Keratinocyte (primary cell): ENCODE measurements around the gene TMEM97.
"Not testable (repeated sequence)": the region's sequence is repeated elsewhere in the genome, so short reads cannot be mapped to it uniquely, and the experiment has no call there.

Experiments used
- EZH2 ChIP-seq: IDR thresholded peaks from one replicate; pipeline ENCODE4 v1.6.1; 2012; ENCODE audit warnings: inconsistent platforms, mild to moderate bottlenecking, low read length, moderate library complexity
- TF ChIP-seq, protein P1 (sequence below), 3 experiments: IDR thresholded peaks in 1 of 3; conservative IDR thresholded peaks in 1 of 3; optimal IDR thresholded peaks in 1 of 3; 2 replicates in 2 of 3; 3 replicates in 1 of 3; pipeline versions ENCODE3 to v1.5.1; 2011; ENCODE audit warnings: low read length in 3 of 3, mild to moderate bottlenecking in 3 of 3, moderate library complexity in 2 of 3, control low read depth in 1 of 3, inconsistent platforms in 1 of 3; ENCODE audit not compliant: insufficient read depth in 2 of 3; ENCODE audit errors: extremely low read depth in 1 of 3

DNA sequence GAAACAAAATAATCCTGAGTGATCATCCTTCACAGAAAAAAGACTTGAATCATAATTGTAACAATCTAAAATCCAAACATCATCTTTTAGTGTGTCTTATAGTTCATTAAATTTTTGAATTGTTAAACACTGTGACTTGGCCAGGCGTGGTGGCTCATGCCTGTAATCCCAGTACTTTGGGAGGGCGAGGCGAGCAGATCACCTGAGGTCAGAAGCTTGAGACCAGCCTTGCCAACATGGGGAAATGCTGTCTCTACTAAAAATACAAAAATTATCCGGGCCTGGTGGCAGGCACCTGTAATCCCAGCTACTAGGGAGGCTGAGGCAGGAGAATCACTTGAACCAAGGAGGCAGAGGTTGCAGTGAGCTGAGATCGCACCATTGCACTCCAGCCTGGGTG is 45.7 kb upstream of the TMEM97 start:
- TF ChIP-seq, protein P1, sequence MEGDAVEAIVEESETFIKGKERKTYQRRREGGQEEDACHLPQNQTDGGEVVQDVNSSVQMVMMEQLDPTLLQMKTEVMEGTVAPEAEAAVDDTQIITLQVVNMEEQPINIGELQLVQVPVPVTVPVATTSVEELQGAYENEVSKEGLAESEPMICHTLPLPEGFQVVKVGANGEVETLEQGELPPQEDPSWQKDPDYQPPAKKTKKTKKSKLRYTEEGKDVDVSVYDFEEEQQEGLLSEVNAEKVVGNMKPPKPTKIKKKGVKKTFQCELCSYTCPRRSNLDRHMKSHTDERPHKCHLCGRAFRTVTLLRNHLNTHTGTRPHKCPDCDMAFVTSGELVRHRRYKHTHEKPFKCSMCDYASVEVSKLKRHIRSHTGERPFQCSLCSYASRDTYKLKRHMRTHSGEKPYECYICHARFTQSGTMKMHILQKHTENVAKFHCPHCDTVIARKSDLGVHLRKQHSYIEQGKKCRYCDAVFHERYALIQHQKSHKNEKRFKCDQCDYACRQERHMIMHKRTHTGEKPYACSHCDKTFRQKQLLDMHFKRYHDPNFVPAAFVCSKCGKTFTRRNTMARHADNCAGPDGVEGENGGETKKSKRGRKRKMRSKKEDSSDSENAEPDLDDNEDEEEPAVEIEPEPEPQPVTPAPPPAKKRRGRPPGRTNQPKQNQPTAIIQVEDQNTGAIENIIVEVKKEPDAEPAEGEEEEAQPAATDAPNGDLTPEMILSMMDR (optimal IDR thresholded peaks at IDR 0.05 in 1 of 3, IDR thresholded peaks at IDR 0.05 in 1 of 3, conservative IDR thresholded peaks at IDR 0.05 in 1 of 3; ENCODE audit: extremely low read depth in 1 of 3, insufficient read depth in 2 of 3, low read length in 3 of 3), result not testable (repeated sequence)
- TF ChIP-seq EZH2, result not testable (repeated sequence)
